Stimulated activated CD4-positive, alpha-beta T cell treated with anti-CD3 and anti-CD28 coated beads, Interleukin-12 subunit alpha, Interleukin-12 subunit beta, amount 100 ng/mL, for 24 hours (primary cell): ENCODE results near the gene HPSE.
"Not testable (repeated sequence)": the region's sequence is repeated elsewhere in the genome, so short reads cannot be mapped to it uniquely, and the experiment has no call there.

Experiments used
- DNase-seq, 2 experiments: peaks; one replicate each; pipeline ENCODE4 v3.0.0-alpha.2; 2020; ENCODE audit warnings: low read depth in 2 of 2

HPSE gene

GRCh38 chr4:83284193-83285054 lies 50.2 kb downstream of the HPSE start, which contains the start of gene COQ2:
COQ2 (minus strand) TSS chr4:83284798; CDS start chr4:83284764, 34 bp downstream.
- DNase-seq, result peak; percentile 88 to 95

GRCh38 chr4:83283181-83283580 lies 51.5 kb downstream of the HPSE start:
- no peak for DNase-seq

DNA sequence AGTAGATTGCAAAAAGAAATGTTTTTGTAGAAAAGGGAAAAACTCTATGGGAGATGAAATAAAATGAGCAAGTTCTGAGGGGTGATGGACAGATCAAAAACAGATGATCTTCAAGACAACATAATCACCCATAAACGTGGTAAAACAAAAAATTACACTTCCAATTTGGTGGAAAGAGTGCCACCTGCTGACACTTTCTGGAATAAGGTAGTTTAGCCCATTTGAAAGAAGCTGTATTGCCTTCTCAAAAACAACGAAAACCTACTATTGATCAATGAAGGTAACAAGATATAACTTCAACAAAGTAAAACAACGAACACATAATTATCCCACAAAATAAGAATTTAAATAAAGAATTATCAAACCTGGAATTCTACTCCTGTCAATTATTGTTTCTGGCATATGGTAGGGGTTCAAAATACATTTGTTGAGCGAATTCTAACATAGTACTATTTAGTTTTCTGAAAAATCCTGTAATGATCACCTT lies 52.6 kb downstream of the HPSE start:
- DNase-seq, result peak; percentile 13 to 30

DNA sequence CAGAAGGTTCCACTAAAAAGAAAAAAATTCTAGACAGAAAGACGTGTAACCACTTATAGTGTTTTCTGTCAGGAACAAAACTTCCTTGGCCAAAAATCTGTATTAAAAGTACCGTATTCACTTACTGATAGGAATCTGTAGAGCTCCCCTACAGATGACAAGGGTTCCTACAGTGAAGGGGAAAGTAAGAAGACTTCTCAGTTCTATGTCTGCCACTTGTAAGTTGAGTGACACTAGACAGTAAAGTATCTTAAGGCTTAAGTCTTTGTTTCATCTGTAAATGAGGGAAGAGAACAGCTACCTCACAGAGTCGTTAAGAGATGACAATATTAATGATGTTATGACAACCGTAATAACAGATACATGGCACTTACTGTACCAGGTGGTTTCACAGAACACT lies 53.3 kb downstream of the HPSE start:
- no peak for DNase-seq

DNA sequence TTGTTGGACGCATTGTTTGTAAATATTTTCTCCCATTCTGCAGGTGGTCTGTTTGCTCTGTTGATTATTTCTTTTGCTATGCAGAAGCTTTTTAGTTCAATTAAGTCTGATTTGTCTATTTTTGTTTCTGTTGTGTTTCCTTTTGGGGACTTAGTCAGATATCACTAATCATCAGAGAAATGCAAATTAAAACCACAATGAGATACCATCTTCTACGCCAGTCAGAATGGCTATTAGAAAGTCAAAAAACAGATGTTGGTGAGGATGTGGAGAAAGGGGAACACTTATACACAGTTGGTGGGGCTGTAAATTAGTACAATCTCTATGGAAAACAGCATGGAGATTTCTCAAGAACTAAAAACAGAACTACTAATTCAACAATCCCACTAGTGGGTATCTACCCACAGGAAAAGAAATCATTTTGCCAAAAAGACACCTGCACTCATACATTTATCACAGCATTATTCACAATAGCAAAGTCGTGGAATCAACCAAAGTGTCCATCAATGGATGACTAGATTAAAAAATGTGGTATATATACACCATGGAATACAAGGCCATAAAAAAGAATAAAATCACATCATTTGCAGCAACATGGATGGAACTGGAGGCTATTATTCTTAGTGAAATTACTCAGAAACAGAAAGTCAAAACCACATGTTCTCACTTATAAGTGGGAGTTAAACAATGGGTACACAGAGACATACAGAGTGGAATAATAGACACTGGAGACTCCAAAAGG lies 58.2 kb downstream of the HPSE start:
- DNase-seq, result no peak

DNA sequence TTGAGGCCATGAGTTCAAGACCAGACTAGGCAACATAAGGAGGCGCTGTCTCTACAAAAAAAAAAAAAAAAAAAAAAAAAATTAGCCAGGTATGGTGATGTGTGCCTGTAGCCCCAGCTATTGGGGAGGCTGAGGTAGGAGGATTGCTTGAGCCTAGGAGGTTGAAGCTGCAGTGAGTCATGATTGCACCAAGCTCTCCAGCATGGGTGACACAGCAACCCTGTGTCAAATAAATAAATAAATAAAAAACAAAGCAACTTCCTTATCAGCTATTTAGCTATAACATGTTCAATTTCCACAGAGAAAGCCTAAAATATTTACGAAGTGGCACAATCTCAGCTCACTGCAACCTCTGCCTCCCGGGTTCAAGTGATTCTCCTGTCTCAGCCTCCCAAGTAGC lies 60.7 kb downstream of the HPSE start:
- DNase-seq, result not testable (repeated sequence)

DNA sequence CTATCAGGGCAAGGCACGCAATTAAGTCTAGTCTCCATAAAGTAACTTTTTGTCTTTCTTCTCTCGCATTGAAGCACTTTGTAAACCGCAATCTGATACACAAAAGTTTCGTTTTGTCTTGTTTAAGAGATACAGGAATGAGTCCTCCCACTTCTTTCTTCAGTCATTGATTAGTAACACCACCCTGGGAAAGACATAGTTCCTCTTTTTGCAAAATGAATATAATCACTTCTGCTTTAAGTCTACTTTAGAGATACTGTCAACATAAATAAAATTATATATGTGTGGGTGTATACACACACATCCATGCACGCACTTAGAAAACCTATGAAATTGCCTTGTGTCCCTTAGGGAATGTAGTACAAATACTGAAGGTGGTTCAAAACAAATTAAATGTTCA lies 61.7 kb downstream of the HPSE start:
- DNase-seq, result no peak

GRCh38 chr4:83269256-83269655 lies 65.4 kb downstream of the HPSE start:
- DNase-seq, result no peak

DNA sequence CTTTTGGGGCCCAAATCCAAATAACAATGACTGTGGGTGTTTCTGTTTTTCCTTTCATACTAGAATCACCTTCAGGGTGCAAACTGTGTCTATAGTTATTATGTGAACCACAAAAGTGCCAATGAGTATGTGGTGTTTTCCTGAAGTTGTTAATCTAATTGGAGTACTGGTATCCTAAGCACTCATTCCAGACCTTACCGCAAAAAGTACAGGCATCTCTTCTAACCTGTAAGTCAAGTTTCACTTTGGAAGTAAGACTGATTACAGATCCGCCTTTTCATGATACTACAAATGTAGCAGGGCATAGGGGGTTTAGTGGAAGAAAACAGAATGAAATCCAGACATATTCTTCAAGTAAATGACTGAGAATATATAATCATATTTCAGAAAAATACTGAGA lies 66.2 kb downstream of the HPSE start:
- DNase-seq, result no peak

DNA sequence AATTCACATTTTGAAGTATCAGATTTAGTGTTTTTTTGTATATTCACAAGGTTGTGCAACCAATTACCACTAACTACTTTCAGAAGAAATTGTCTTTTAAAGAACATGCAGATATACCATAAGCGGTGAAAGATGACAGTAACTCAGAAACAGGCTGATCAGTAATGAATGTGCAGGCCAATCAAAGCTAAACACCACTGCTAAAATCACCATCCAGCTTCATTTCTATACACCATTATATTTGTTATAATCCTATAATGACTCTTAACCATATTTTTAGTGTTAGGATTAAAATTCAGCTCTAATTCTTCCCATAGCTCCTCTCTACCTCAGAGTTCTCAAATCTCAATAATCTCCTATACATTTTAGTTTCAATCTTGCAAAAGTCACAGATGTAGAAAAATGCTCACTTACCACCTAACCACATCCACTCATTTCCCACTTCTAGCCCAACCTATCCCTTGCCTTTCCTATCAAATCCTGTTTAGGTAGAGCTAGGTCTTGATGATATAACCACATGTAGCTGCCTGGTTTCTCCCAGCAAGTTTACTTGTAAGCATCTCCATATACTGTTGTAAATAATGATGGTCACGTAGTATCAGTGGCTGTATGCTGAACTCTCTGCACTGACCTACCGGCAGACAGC lies 66.7 kb downstream of the HPSE start:
- DNase-seq, result no peak

GRCh38 chr4:83267121-83267829 lies 67.4 kb downstream of the HPSE start:
- no peak for DNase-seq

- no peak for DNase-seq
Measured at GRCh38 chr4:83266689-83267088, 68.0 kb downstream of the HPSE start.

DNA sequence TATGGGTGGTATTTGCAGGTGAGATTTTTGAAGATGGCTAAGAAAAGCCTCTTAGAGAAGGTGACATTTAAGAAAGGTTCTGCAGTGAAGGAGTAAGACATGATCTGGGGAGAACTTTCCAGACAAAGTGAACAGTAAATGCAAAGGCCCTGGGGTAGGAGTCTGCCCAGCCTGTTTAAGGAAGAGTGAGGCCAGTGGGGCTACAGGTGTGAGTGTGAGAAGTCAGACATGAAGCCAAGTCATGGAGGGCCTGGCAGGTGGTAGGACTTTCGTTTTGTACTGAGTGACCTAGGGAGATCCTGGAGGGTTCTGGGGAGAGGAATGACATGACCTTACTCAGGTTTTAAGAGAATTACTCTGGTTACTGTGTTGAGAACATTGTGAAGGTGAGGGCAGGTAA lies 71.5 kb downstream of the HPSE start:
- no peak for DNase-seq

DNA sequence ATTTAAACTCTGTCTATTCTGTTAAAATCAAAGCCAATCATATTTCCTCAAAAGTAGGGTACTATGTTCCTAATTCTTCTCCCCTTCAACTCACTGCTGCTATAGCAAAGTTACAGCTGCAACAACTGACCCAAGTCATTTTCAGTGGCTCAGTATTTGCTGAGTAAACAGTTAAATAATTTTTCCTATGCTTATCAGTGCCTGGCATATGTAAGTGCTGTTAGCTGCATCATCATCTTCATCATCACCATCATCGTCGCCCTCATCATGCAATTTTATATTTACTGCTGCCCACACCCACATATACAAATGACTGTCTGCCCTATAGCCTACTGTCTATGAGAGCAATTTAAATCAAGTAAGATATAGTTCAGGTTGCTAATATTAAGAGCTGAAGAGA lies 72.0 kb downstream of the HPSE start:
- no peak for DNase-seq

- no peak for DNase-seq
Measured at GRCh38 chr4:83261307-83261706, 73.3 kb downstream of the HPSE start.

DNA sequence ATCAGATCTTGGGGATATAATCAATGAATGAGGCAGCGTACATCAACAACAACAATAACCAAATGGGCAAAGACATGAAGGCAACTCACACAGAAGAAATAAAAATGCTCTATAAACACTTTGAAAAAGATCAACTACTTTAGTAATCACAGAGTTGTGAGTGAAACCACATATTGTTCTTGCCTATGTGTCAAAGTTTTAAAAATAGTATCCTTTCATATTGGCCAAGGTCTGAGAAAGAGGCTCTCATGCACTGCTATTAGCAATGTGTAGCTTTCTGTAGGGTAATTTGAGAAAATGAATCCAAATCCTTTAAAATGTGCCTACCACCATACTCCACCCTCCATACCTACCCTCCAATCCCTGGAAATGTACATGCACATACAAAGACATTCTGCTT lies 75.1 kb downstream of the HPSE start:
- no peak for DNase-seq

DNA sequence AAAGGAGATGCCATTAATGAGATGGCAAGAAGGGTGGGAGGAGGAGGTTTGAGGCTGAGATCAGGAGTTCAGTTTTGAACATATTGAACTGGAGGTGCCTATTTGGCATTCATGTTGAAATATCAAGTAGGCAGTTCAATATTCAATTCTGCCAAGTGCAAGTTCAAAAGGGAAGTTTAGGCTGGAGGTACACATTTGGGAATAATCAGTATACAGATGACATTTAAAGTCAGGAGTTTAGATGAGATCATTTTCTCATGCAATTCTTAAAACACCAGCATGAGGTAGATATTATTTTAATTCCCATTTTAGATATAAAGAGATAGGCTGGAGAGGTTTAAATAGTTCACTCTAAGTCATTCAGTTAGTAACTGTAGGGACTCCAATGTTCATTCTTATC lies 76.2 kb downstream of the HPSE start:
- DNase-seq, result no peak

DNA sequence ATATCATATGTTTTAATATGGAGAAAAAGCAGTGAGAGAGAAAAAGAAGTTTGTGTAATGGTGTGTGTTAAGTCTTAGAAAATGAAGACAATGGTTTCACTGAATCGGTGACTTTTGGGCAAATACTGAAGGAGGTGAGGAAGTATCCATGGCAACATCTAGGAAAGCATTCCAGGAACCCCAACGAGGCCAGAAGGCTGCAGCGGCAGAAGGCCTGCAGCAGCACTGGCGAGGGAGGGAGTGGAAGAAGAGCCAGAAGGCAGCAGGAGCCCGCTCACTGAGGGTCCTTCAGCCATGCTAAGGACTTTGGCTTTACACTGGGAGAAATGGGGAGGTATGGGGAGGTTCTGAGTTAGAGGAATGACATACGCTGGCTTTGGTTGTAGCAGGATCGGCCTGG lies 76.8 kb downstream of the HPSE start:
- no peak for DNase-seq

DNA sequence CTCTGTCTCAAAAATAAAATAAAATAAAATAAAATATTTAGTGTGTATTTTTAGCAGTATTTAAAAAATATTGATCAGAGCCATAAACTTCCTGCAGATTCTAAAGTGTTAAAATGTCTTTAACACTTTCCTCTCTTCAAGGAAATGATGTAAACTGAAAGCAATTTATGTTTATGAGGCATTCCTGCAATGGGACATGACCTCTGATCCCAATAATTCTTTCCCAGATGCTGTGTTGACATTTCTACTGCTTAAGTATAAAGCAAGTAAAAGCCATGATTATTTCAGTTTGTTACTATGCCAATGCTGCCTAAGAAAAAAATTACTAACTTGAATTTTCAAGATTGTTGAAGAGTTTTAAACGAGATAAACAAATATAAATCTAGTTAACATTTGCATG lies 79.1 kb downstream of the HPSE start:
- DNase-seq, result no peak

- DNase-seq, result peak; percentile 31 to 52
Measured at GRCh38 chr4:83252782-83253405, 81.8 kb downstream of the HPSE start.

GRCh38 chr4:83251447-83251830 lies 83.2 kb downstream of the HPSE start:
- DNase-seq, result no peak
